K562 (cell line): ENCODE results near the gene WNT7A. TPM values are rescaled to one million over a fixed set of nuclear protein-coding genes. Genes with fewer than 3 reads are reported as not detected.

Experiments
- E2F1 ChIP-seq: sonication (generic); formaldehyde crosslinking; IDR thresholded peaks from 2 replicates; pipeline ENCODE4 v1.8.1; 2023; ENCODE audit warnings: mild to moderate bottlenecking, missing genetic modification reagents, moderate library complexity
- HOXB6 ChIP-seq: fragments of 250-450 bp; sonication (Bioruptor Pico); IDR thresholded peaks from 2 replicates; pipeline ENCODE4 v1.5.1; 2022; ENCODE audit warnings: mild to moderate bottlenecking, borderline replicate concordance
- KAT8 ChIP-seq: fragments of 450-650 bp; IDR thresholded peaks from 2 replicates; pipeline ENCODE4 v1.6.1; 2016; ENCODE audit warnings: low read depth, mild to moderate bottlenecking
- L3MBTL2 ChIP-seq: fragments of 450-650 bp; IDR thresholded peaks from 2 replicates; pipeline ENCODE4 v1.6.1; 2016; ENCODE audit warnings: mild to moderate bottlenecking, moderate library complexity
- MAZ ChIP-seq, 2 experiments: fragments of 450-650 bp in 1 of 2; sonication (generic) in 1 of 2; formaldehyde crosslinking; IDR thresholded peaks in 1 of 2; conservative IDR thresholded peaks in 1 of 2; 2 replicates each; pipeline versions ENCODE4 v1.4.0 to v1.5.0; 2020; ENCODE audit warnings: mild to moderate bottlenecking in 1 of 2, missing genetic modification reagents in 1 of 2
- RBM39 ChIP-seq: fragments of 200-400 bp; formaldehyde crosslinking; optimal IDR thresholded peaks from 2 replicates; pipeline ENCODE3; 2018; ENCODE audit warnings: low read depth, low read length
- ZNF277 ChIP-seq: fragments of 250-450 bp; sonication (Bioruptor Pico); IDR thresholded peaks from 2 replicates; pipeline ENCODE4 v1.8.0; 2022; ENCODE audit warnings: inconsistent platforms, mild to moderate bottlenecking, moderate library complexity, borderline replicate concordance
- ZNF41 ChIP-seq: fragments of 250-450 bp; sonication (Bioruptor Pico); conservative IDR thresholded peaks from 2 replicates; pipeline ENCODE4 v1.4.0; 2020; ENCODE audit warnings: mild to moderate bottlenecking
- ZNF551 ChIP-seq: fragments of 250-450 bp; sonication (Bioruptor Pico); IDR thresholded peaks from 2 replicates; pipeline ENCODE4 v1.5.0; 2021; ENCODE audit warnings: mild to moderate bottlenecking, moderate library complexity
- ZNF609 ChIP-seq: sonication (generic); formaldehyde crosslinking; IDR thresholded peaks from 2 replicates; pipeline ENCODE4 v1.8.1; 2023; ENCODE audit warnings: missing genetic modification reagents, mild to moderate bottlenecking, borderline replicate concordance
- polyA plus RNA-seq, 8 experiments: library from polyadenylated mRNA; depleted of rRNA in 4 of 8; stranded (reverse) in 5 of 8; unstranded in 3 of 8; fragments of >200 nt; fragmentation: Nextera tagmentation in 2 of 8; fragmentation: Illumina TruSeq in 1 of 8; extraction: Ambion mirVana in 2 of 8; extraction: Trizol in 1 of 8; gene quantifications; 2 replicates each; pipeline versions ENCODE4 v1.2.1 to v1.2.3, GENCODE V29; 2011 to 2014; ENCODE audit warnings: inconsistent platforms in 1 of 8, missing spikeins in 1 of 8
- total RNA-seq, 7 experiments: library from RNA; depleted of rRNA in 6 of 7; stranded (reverse); fragments of >200 nt in 6 of 7; fragmentation: Illumina TruSeq in 2 of 7; extraction: Trizol in 2 of 7; gene quantifications; 2 replicates each; pipeline versions ENCODE4 v1.2.1 to v1.2.3, GENCODE V29; 2011 to 2021; ENCODE audit warnings: low replicate concordance in 1 of 7
- TF ChIP-seq, protein P1 (sequence below): fragments of 450-650 bp; conservative IDR thresholded peaks from 2 replicates; pipeline ENCODE4 v1.6.1; 2016; ENCODE audit warnings: missing genetic modification characterization, low read depth, mild to moderate bottlenecking, missing compliant biosample characterization, moderate library complexity
- TF ChIP-seq, protein P2 (sequence below): sonication (generic); formaldehyde crosslinking; IDR thresholded peaks from 2 replicates; pipeline ENCODE4 v1.8.1; 2023; ENCODE audit warnings: mild to moderate bottlenecking, missing genetic modification reagents

Gene WNT7A
- total and polyA plus RNA-seq, 9 of the 15 experiments (the other 6 are each of a cell fraction or from before 2014, with no cell fraction given) = 0.03 TPM; not detected in 8

GRCh38 chr3:13895155-13896105 is 15.6 kb upstream of the WNT7A start (continued):
- TF ChIP-seq E2F1 (CRISPR knock-in tag) (no peak), ZNF277 (CRISPR knock-in tag) (no peak), ZNF551 (CRISPR knock-in tag) (no peak), L3MBTL2 (peak; percentile 65), HOXB6 (CRISPR knock-in tag) (no peak), ZNF609 (CRISPR knock-in tag) (no peak), ZNF41 (CRISPR knock-in tag) (no peak), MAZ (CRISPR knock-in tag; conservative IDR thresholded peaks at IDR 0.05 in 1 of 2, IDR thresholded peaks at IDR 0.05 in 1 of 2) (peak; percentile 54 to 87; a peak in 3 of 4 replicates), RBM39 (no peak), KAT8 (no peak)
- TF ChIP-seq, protein P1, sequence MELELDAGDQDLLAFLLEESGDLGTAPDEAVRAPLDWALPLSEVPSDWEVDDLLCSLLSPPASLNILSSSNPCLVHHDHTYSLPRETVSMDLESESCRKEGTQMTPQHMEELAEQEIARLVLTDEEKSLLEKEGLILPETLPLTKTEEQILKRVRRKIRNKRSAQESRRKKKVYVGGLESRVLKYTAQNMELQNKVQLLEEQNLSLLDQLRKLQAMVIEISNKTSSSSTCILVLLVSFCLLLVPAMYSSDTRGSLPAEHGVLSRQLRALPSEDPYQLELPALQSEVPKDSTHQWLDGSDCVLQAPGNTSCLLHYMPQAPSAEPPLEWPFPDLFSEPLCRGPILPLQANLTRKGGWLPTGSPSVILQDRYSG (tag) = no peak
- TF ChIP-seq, protein P2, sequence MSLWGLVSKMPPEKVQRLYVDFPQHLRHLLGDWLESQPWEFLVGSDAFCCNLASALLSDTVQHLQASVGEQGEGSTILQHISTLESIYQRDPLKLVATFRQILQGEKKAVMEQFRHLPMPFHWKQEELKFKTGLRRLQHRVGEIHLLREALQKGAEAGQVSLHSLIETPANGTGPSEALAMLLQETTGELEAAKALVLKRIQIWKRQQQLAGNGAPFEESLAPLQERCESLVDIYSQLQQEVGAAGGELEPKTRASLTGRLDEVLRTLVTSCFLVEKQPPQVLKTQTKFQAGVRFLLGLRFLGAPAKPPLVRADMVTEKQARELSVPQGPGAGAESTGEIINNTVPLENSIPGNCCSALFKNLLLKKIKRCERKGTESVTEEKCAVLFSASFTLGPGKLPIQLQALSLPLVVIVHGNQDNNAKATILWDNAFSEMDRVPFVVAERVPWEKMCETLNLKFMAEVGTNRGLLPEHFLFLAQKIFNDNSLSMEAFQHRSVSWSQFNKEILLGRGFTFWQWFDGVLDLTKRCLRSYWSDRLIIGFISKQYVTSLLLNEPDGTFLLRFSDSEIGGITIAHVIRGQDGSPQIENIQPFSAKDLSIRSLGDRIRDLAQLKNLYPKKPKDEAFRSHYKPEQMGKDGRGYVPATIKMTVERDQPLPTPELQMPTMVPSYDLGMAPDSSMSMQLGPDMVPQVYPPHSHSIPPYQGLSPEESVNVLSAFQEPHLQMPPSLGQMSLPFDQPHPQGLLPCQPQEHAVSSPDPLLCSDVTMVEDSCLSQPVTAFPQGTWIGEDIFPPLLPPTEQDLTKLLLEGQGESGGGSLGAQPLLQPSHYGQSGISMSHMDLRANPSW (CRISPR knock-in tag) = no peak
